Measurements from ENCODE around the gene UBE2D1.
A peak's percentile ranks its signal among the peaks of the same experiment; 100 is the strongest.

GRCh38 chr10:58291538-58292174, 43.1 kb upstream of the UBE2D1 start:
- TF ChIP-seq, protein P1, sequence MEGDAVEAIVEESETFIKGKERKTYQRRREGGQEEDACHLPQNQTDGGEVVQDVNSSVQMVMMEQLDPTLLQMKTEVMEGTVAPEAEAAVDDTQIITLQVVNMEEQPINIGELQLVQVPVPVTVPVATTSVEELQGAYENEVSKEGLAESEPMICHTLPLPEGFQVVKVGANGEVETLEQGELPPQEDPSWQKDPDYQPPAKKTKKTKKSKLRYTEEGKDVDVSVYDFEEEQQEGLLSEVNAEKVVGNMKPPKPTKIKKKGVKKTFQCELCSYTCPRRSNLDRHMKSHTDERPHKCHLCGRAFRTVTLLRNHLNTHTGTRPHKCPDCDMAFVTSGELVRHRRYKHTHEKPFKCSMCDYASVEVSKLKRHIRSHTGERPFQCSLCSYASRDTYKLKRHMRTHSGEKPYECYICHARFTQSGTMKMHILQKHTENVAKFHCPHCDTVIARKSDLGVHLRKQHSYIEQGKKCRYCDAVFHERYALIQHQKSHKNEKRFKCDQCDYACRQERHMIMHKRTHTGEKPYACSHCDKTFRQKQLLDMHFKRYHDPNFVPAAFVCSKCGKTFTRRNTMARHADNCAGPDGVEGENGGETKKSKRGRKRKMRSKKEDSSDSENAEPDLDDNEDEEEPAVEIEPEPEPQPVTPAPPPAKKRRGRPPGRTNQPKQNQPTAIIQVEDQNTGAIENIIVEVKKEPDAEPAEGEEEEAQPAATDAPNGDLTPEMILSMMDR (IDR thresholded peaks at IDR 0.05; ENCODE audit: borderline replicate concordance, extremely low read depth, low read length, poor library complexity, severe bottlenecking) = peak; percentile 78
- TF ChIP-seq EZH2 (IDR thresholded peaks at IDR 0.05; ENCODE audit: borderline replicate concordance, low read depth, low read length, severe bottlenecking) = no peak

All from DND-41 (cell line).